Measurements from ENCODE around the gene GPR132. TPM values are rescaled to one million over a fixed set of nuclear protein-coding genes. Genes with fewer than 3 reads are reported as not detected.

Gene GPR132
- total and polyA plus RNA-seq, 4 donors = 2.3 to 19.5 (median 5.7) TPM

- Histone ChIP-seq H3K27me3 (ENCODE audit: control insufficient read depth in 3 of 3, insufficient read depth in 3 of 3, low read length in 2 of 3) (peaks cover 0 to 3% (median 0%) of the 10 kb centered on the region in 3 donors), H3K4me3 (no peak overlapping the region), H3K4me1 (ENCODE audit: control insufficient read depth in 5 of 5, insufficient read depth in 5 of 5, low read length in 5 of 5) (no peaks in the 10 kb centered on the region), H3K36me3 (ENCODE audit: control insufficient read depth in 4 of 4, insufficient read depth in 4 of 4, low read length in 4 of 4) (no peaks in the 10 kb centered on the region), H3K9me3 (ENCODE audit: control insufficient read depth in 4 of 4, insufficient read depth in 3 of 4, low read length in 3 of 4) (peaks cover 0 to 3% (median 1%) of the 10 kb centered on the region in 4 donors), H3K9ac (ENCODE audit: insufficient read depth in 1 of 2, low read length in 2 of 2) (no peak overlapping the region), H3K27ac (ENCODE audit: low read depth in 1 of 2, low read length in 1 of 2) (no peak overlapping the region)
- TF ChIP-seq CTCF (IDR thresholded peaks at IDR 0.05; ENCODE audit: control extremely low read depth, extremely low read depth) = no peak
- ATAC-seq (ENCODE audit: insufficient read depth, low FRiP score) (no peak), DNase-seq (no peak)
- WGBS, 2 donors = 93 to 100% methylated on average over 3 of the region's 3 CpGs
These were observed 37.7 kb upstream of the GPR132 start for GRCh38 chr14:105102893-105103292.

- 95 to 96% methylated on average over 7 of the region's 7 CpGs for WGBS, 2 donors
- DNase-seq (no peak), ATAC-seq (ENCODE audit: insufficient read depth, low FRiP score) (no peak)
- H3K4me1 ChIP-seq (ENCODE audit: control insufficient read depth in 5 of 5, insufficient read depth in 5 of 5, low read length in 5 of 5) = no peaks in the 10 kb centered on the region
- no peaks in the 10 kb centered on the region for H3K36me3 ChIP-seq (ENCODE audit: control insufficient read depth in 4 of 4, insufficient read depth in 4 of 4, low read length in 4 of 4)
- peaks cover 0 to 3% (median 1%) of the 10 kb centered on the region in 4 donors for H3K9me3 ChIP-seq (ENCODE audit: control insufficient read depth in 4 of 4, insufficient read depth in 3 of 4, low read length in 3 of 4)
- H3K9ac ChIP-seq (ENCODE audit: insufficient read depth in 1 of 2, low read length in 2 of 2) = no peak overlapping the region
- H3K4me3 ChIP-seq = no peak overlapping the region
- no peak overlapping the region for H3K27ac ChIP-seq (ENCODE audit: low read depth in 1 of 2, low read length in 1 of 2)
- peaks cover 0 to 3% (median 0%) of the 10 kb centered on the region in 3 donors for H3K27me3 ChIP-seq (ENCODE audit: control insufficient read depth in 3 of 3, insufficient read depth in 3 of 3, low read length in 2 of 3)
- no peak for TF ChIP-seq CTCF (IDR thresholded peaks at IDR 0.05; ENCODE audit: control extremely low read depth, extremely low read depth)
These were observed 37.2 kb upstream of the GPR132 start for GRCh38 chr14:105102361-105102870.

GRCh38 chr14:105100910-105101309, 35.7 kb upstream of the GPR132 start:
- no peak for TF ChIP-seq CTCF (IDR thresholded peaks at IDR 0.05; ENCODE audit: control extremely low read depth, extremely low read depth)
- H3K9ac ChIP-seq (ENCODE audit: insufficient read depth in 1 of 2, low read length in 2 of 2) = no peak overlapping the region
- peaks cover 0 to 3% (median 1%) of the 10 kb centered on the region in 4 donors for H3K9me3 ChIP-seq (ENCODE audit: control insufficient read depth in 4 of 4, insufficient read depth in 3 of 4, low read length in 3 of 4)
- H3K27me3 ChIP-seq (ENCODE audit: control insufficient read depth in 3 of 3, insufficient read depth in 3 of 3, low read length in 2 of 3) = peaks cover 0 to 3% (median 0%) of the 10 kb centered on the region in 3 donors
- no peak overlapping the region for H3K4me3 ChIP-seq
- H3K27ac ChIP-seq (ENCODE audit: low read depth in 1 of 2, low read length in 1 of 2) = no peak overlapping the region
- no peak for DNase-seq
- WGBS, 2 donors = 85 to 90% methylated on average over 4 of the region's 4 CpGs
- H3K36me3 ChIP-seq (ENCODE audit: control insufficient read depth in 4 of 4, insufficient read depth in 4 of 4, low read length in 4 of 4) = no peaks in the 10 kb centered on the region
- ATAC-seq (ENCODE audit: insufficient read depth, low FRiP score) = no peak
- H3K4me1 ChIP-seq (ENCODE audit: control insufficient read depth in 5 of 5, insufficient read depth in 5 of 5, low read length in 5 of 5) = no peaks in the 10 kb centered on the region

- no peaks in the 10 kb centered on the region for H3K36me3 ChIP-seq (ENCODE audit: control insufficient read depth in 4 of 4, insufficient read depth in 4 of 4, low read length in 4 of 4)
- no peak for ATAC-seq (ENCODE audit: insufficient read depth, low FRiP score)
- 70 to 93% methylated on average over 6 of the region's 6 CpGs for WGBS, 2 donors
These were observed 34.5 kb upstream of the GPR132 start for GRCh38 chr14:105099778-105100177.

More at GRCh38 chr14:105099778-105100177, 34.5 kb upstream of the GPR132 start:
- no peak for DNase-seq
- Histone ChIP-seq H3K27me3 (ENCODE audit: control insufficient read depth in 3 of 3, insufficient read depth in 3 of 3, low read length in 2 of 3) (peaks cover 0 to 3% (median 0%) of the 10 kb centered on the region in 3 donors), H3K9ac (ENCODE audit: insufficient read depth in 1 of 2, low read length in 2 of 2) (no peak overlapping the region), H3K27ac (ENCODE audit: low read depth in 1 of 2, low read length in 1 of 2) (no peak overlapping the region), H3K4me1 (ENCODE audit: control insufficient read depth in 5 of 5, insufficient read depth in 5 of 5, low read length in 5 of 5) (no peaks in the 10 kb centered on the region), H3K9me3 (ENCODE audit: control insufficient read depth in 4 of 4, insufficient read depth in 3 of 4, low read length in 3 of 4) (peaks cover 0 to 3% (median 1%) of the 10 kb centered on the region in 4 donors), H3K4me3 (no peak overlapping the region)
- no peak for TF ChIP-seq CTCF (IDR thresholded peaks at IDR 0.05; ENCODE audit: control extremely low read depth, extremely low read depth)

Measured in lung (tissue), 12 donors.